Loucy (cell line): ENCODE results near the gene TSPAN17.

ENCODE experiments used
- H2AFZ ChIP-seq: fragments of 200-600 bp; sonication (generic); 2 replicates; pipeline ENCODE4 v1.6.0; 2016; ENCODE audit warnings: antibody characterized with exemption, mild to moderate bottlenecking, low read length, moderate library complexity
- H3F3A ChIP-seq: fragments of 200-600 bp; 2 replicates; pipeline ENCODE4 v1.6.0; 2016; ENCODE audit warnings: antibody characterized with exemption, low read depth, mild to moderate bottlenecking
- H3K27me3 ChIP-seq: fragments of 200-600 bp; sonication (generic); 2 replicates; pipeline ENCODE4 v1.6.1; 2014; ENCODE audit warnings: low read length, mild to moderate bottlenecking; ENCODE audit not compliant: insufficient read depth, poor library complexity, severe bottlenecking
- H3K36me3 ChIP-seq: fragments of 200-600 bp; sonication (generic); 2 replicates; pipeline ENCODE4 v1.6.1; 2016; ENCODE audit warnings: low read length; ENCODE audit not compliant: insufficient read depth
- H3K4me1 ChIP-seq: fragments of 200-600 bp; sonication (generic); 2 replicates; pipeline ENCODE4 v1.5.1; 2014; ENCODE audit warnings: low read length, mild to moderate bottlenecking; ENCODE audit not compliant: insufficient read depth, poor library complexity, severe bottlenecking
- H3K4me2 ChIP-seq: fragments of 200-600 bp; sonication (generic); 2 replicates; pipeline ENCODE4 v1.6.0; 2014; ENCODE audit warnings: antibody characterized with exemption, low read length, low read depth, mild to moderate bottlenecking; ENCODE audit not compliant: poor library complexity, severe bottlenecking
- H3K4me3 ChIP-seq: fragments of 200-600 bp; sonication (generic); 2 replicates; pipeline ENCODE4 v1.5.1; 2014; ENCODE audit warnings: low read length, mild to moderate bottlenecking, mixed read lengths; ENCODE audit not compliant: poor library complexity, severe bottlenecking
- H3K79me2 ChIP-seq: fragments of 200-600 bp; sonication (generic); 2 replicates; pipeline ENCODE4 v1.6.1; 2014; ENCODE audit warnings: low read length; ENCODE audit not compliant: insufficient read depth
- H3K9ac ChIP-seq: fragments of 200-600 bp; sonication (generic); 2 replicates; pipeline ENCODE4 v1.6.0; 2014; ENCODE audit warnings: mild to moderate bottlenecking, low read depth, low read length, moderate library complexity; ENCODE audit not compliant: poor library complexity, severe bottlenecking
- H3K9me2 ChIP-seq: fragments of 200-600 bp; sonication (generic); replicated peaks from 2 replicates; pipeline ENCODE4 v1.6.1; 2016; ENCODE audit warnings: low read depth, low read length, mixed read lengths
- H3K9me3 ChIP-seq: fragments of 200-600 bp; sonication (generic); 2 replicates; pipeline ENCODE4 v1.6.1; 2014; ENCODE audit warnings: mild to moderate bottlenecking, antibody characterized with exemption, low read length, low read depth; ENCODE audit not compliant: insufficient read depth
- H4K20me1 ChIP-seq: fragments of 200-600 bp; sonication (generic); 2 replicates; pipeline ENCODE4 v1.6.0; 2014; ENCODE audit warnings: antibody characterized with exemption, low read length, mild to moderate bottlenecking; ENCODE audit not compliant: insufficient read depth, poor library complexity, severe bottlenecking
- CTCF ChIP-seq: fragments of 200-600 bp; sonication (generic); conservative IDR thresholded peaks from 2 replicates; pipeline ENCODE4 v1.5.1; 2014; ENCODE audit warnings: mild to moderate bottlenecking, antibody characterized with exemption, low read length
- EZH2phosphoT487 ChIP-seq: fragments of 200-600 bp; IDR thresholded peaks from 2 replicates; pipeline ENCODE4 v1.6.1; 2018; ENCODE audit warnings: antibody characterized with exemption, mild to moderate bottlenecking, moderate library complexity, borderline replicate concordance

TSPAN17 gene

DNA sequence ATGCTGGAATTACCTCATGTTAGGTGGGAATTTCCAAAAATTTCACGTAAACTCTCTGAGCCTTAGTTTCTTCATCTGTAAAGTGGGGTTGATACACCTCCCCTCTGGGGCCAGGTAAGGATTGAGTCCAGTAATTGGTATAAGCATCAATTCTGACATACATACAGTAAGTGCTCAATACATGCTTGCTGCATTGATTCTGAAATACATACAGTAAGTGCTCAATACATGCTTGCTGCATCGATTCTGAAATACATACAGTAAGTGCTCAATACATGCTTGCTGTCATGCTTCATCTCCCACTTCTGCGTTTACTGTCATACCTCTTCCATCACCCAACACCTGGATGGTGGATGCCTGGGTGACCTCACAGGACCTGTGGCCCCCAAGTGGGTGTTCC lies 57.1 kb downstream of the TSPAN17 start:
- Histone ChIP-seq H3K27me3 (no peaks in the 10 kb centered on the region), H3K9ac (no peak overlapping the region), H3F3A (no peaks in the 10 kb centered on the region)

DNA sequence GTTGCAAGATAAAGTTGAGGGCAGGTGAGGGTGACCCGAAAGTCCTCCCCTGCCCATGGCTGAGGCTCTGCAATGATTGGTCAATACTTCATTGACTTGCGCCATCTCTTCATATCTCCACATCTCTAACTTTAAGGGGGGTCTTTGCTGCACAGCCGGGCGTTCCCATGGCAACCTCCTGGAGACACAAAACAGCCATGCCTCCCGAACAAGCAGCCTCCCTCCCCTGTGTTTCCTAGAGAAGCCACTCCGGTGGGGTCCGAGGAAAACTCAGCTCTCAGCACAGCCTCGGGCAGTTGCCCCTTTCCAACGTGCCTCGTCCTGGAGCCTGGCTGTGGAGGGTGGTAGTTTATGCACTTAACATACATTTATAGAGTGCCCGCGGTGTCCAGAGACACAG lies 57.5 kb downstream of the TSPAN17 start:
- TF ChIP-seq EZH2phosphoT487 (no peak), CTCF (no peak)
- H3K79me2 ChIP-seq = no peaks in the 10 kb centered on the region
- no peak overlapping the region for H2AFZ ChIP-seq
- H3K4me1 ChIP-seq = no peaks in the 10 kb centered on the region
- H3K27me3 ChIP-seq = no peaks in the 10 kb centered on the region
- H4K20me1 ChIP-seq = no peaks in the 10 kb centered on the region
- no peak overlapping the region for H3K4me2 ChIP-seq
- no peak overlapping the region for H3K9ac ChIP-seq
- no peaks in the 10 kb centered on the region for H3K9me2 ChIP-seq
- no peak overlapping the region for H3K4me3 ChIP-seq
- no peaks in the 10 kb centered on the region for H3K36me3 ChIP-seq
- H3F3A ChIP-seq = no peaks in the 10 kb centered on the region
- H3K9me3 ChIP-seq = no peaks in the 10 kb centered on the region

More for the DNA sequence above, 57.1 kb downstream of the TSPAN17 start:
- Histone ChIP-seq H3K79me2 (no peaks in the 10 kb centered on the region), H2AFZ (no peak overlapping the region), H3K36me3 (no peaks in the 10 kb centered on the region), H3K9me3 (no peaks in the 10 kb centered on the region), H3K4me1 (no peaks in the 10 kb centered on the region), H3K4me3 (no peak overlapping the region), H4K20me1 (no peaks in the 10 kb centered on the region), H3K4me2 (no peak overlapping the region), H3K9me2 (no peaks in the 10 kb centered on the region)
- TF ChIP-seq CTCF (no peak), EZH2phosphoT487 (no peak)
